Stimulated activated CD8-positive, alpha-beta memory T cell treated with anti-CD3 and anti-CD28 coated beads, Interleukin-15, amount 100 ng/mL, for 4 hours (primary cell): ENCODE measurements around the gene EDC4.
"Not testable (repeated sequence)": the region's sequence is repeated elsewhere in the genome, so short reads cannot be mapped to it uniquely, and the experiment has no call there.

Experiments
- DNase-seq, 2 donors: peaks; one replicate each; pipeline ENCODE4 v3.0.0-alpha.2; 2020; ENCODE audit warnings: low read depth in 2 of 2

Gene EDC4

GRCh38 chr16:67847064-67847861 lies 25.6 kb upstream of the EDC4 start, which contains the start of gene CENPT:
Gene CENPT, minus strand, starts transcription at chr16:67847693. Its CDS starts 13,834 bp downstream, at chr16:67833859.
- DNase-seq: no peak

DNA sequence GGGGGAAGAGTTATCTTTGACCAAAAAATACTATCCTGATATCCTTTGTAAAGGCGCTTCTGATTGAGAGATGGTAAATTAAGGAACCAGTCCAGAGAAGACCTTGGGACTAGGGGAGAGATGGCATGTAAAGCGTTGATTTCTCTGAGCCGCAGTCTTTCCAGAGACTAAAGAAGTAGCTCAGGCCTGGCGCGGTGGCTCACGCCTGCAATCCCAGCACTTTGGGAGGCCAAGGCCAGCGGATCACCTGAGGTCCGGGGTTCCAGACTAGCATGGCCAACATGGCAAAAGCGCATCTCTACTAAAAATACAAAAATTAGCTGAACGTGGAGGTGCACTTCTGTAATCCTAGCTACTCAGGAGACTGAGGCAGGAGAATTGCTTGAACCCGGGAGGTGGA lies 24.7 kb upstream of the EDC4 start:
- no peak for DNase-seq

GRCh38 chr16:67853670-67854069 lies 19.2 kb upstream of the EDC4 start:
- DNase-seq: no peak

DNA sequence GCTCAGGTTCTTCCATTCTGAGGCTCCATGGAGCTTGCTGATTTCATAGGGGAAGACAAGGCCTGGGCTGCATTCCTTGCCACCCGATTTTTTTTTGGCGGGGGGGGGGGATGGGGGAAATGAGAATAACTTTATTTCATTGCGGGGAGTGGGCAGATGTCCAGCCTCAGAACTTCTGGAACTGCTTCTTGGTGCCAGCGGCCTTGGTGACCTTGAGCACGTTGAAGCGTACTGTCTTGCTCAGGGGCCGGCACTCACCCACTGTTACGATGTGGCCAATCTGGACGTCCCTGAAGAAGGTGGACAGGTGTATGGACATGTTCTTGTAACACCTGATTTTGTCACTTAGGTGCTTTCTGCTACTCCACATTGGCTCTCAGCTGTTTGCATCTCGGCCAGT lies 17.1 kb upstream of the EDC4 start:
- DNase-seq: no peak

DNA sequence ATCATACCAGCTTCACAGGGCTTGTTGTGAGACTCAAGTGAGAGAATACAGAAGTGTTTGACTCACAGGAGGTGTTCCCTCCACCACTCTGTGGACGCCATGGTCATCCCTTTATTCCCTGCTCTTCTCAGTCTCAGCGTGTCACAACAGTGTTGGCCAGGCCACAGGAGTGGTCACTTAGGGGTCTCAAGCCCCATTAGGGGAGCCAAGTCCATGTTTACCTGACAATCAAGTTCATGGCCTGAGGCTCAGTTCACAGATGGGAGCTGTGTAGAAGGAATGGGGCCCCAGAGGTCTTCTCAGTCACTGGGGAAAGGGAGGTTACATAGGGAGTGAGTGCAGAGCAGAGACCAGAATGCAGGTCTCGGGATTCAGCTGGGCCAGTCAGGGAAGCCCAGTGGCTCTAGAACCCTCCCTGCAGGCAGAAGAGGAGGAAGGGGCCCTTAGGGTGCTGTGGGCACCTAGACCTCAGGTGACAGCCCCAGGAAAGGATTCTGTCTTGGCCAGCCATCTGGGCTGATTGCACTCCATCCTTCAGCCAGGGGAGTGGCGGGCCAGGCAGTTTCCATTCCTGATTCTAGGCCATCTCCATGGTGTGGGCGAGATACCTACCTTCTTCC lies 15.8 kb upstream of the EDC4 start:
- no peak for DNase-seq

DNA sequence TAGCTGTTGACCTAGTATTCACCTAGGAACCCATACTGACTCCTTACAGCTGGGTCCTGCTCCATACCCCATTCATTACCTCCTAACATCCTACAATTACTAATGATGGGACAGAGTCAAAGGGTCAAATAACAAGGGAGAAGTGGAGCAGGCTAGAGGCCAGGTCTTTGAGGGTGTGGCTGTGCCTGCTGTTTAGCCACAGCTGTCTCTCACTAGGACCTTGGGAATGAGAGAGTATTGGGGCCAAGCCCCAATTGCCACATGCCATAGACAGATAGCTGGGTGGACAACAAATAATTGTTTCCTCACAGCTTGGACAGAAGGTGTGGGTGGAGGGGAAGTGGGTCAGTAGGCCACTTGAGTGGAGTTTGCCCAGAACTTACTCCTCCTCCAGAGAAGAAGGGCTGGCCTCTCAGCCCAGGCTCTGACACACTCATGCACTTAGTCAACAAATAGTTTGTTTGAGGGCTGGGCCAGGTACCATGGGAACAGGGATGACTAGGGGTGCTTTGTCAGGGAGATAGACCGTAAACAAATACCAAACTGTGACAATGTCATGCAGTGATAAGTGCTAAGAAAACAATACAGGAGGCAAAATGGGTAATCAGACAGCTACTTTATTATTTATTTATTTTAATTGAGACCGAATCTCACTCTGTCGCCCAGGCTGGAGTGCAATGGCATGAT lies 15.2 kb upstream of the EDC4 start:
- DNase-seq: peak in 1 of 2 donors; percentile 15

- DNase-seq: no peak
These were observed 14.4 kb upstream of the EDC4 start for GRCh38 chr16:67858500-67858899.

DNA sequence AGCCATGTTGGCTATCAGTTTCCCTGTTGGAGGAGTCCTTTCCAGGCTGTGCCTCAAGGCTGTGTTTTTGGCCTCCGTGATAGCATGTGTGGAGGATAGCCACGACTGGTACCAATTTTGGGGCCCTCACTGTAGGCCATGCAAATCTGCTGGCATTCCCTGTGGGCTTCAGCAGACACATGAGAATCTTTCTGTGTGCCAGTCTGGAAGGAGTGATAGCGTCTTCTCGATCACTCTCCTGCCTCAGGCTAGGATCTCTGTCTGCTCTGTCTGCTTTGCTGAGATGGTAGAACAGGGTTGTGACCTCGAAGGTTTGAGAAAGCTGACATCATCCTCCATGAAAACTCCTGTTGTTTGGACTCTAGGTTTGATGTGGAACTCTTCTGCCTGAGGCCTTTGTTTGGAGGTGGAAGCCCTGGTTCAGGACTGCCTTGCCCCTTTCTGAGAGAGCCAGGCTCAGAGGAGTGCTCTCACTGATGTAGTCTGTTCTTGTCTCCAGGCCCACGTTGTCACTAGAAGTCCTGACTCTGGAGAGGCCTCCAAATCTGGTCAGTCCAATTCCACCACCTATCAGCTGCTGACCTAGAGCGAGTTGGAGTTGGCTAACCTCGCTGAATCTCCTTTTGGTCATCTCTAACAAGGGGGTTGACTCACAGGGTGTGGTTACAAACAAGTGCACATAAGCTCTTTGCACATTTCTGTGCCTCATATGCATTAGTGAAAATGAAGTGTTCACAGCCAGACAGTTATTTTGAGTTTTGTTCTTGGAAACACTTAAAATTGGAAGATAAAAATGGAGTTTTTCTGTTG lies 12.1 kb upstream of the EDC4 start:
- no peak for DNase-seq

DNA sequence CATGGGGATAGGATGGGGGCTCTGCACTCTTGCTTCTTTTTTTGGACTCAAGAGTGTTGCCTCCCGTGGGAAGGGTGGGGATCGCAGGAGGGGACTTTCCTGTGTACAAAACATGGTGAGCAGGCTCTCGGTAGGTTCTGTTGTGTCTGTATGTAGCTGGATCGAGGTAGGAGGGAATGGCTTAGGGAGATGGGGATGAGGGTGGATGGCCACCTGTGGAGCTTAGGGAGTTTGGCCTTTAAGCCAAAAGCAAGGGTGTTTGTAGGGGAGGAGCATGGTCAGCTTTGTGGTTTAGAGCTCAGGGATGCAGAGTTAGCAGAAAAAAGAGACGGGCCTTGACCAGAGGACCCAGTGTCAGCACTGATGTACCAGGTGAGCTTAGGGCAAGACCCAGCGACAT lies 11.0 kb upstream of the EDC4 start:
- no peak for DNase-seq

- no peak for DNase-seq
These were observed 9.9 kb upstream of the EDC4 start for GRCh38 chr16:67862623-67863583.

- DNase-seq: not testable (repeated sequence)
These were observed 8.8 kb upstream of the EDC4 start for GRCh38 chr16:67864044-67864443.

- DNase-seq: no peak
These were observed 8.3 kb upstream of the EDC4 start for GRCh38 chr16:67864594-67864993.

GRCh38 chr16:67865318-67865717 lies 7.5 kb upstream of the EDC4 start:
- no peak for DNase-seq

GRCh38 chr16:67868290-67868689 lies 4.6 kb upstream of the EDC4 start:
- no peak for DNase-seq

DNA sequence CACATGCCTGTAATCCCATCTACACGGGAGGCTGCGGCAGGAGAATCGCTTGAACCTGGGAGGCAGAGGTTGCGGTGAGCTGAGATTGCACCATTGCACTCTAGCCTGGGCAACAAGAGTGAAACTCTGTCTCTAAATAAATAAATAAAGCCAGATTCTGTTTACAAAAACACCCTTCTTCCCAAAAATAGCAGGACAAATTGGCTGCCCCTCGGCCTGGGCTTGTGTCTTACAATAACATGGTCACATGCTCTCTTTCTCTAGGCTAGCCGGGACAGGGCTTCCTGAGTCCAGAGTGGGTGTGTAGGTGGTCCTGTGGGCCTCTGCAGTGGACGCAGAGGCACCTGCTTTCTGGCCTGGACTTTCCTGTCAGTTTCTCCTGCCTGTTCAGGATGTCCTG lies 3.2 kb upstream of the EDC4 start:
- no peak for DNase-seq

- no peak for DNase-seq
These were observed 1.6 kb upstream of the EDC4 start for GRCh38 chr16:67871256-67871655.

DNA sequence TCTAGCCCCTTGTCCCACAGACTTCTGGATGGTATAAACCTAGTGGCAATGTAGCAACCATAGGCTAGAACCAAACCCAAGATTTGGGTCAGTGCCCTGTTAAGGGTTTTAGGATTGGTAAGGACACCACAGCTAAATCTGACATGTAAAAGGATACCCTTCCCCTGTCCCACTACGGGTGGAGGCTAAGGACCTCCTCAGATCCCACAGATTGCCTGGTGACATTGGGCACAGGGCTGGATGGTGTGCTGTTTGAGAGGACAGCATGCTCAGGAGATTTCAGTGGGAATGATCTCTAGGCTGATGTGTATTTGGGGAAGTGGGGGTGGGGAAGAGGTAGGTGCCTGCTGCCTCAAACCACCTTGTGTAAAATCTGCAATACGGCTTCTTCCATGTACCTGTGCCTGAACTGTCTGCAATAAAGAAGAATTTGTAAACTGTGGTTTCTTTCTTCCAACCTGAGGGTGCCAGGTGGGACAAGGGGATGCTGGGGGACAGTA lies 671 bp upstream of the EDC4 start:
- no peak for DNase-seq

DNA sequence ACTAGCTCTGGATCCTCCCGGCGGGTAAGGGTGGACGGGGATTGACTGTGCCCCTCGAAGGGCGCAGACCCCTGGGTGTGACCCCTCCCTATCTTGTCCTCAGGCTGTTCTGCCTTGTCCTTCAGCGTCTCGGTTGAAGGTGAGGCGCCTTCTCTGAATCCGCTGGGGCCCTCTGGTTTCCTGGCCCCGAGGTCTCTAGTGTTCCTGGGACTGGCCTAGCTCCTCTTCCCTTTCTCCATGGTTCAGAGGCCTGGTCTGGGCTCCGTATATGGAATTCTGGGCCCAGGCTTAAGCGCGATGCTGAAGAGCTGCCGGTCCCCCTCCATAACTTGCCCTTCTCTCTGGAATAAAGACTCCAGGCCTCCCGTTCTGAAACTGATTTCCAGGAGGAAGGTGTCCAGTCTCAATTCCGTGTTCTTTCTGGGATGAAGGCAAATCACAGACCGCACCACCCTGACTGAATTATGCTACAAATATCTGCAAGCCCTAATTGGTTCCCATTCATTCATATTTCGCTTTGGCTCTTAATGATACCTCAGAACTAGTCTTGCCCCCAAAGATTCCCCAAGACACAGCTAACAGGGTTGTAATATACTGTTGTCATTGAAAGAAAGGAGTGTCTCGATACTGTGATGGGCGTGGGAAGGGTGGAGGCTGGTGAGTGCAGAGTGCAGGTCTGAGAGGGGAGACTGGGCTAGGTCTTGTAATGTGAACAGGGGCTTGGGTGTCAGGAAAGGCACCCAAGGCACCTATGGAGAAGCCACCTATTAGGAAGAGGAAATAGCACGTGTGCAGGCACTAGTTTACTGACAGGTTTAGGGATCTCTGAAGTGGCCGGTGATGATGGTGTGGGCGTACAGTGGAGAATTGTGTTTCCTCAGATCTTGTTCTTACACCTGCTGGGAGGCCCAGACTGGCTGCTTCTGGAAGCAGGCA lies 851 bp downstream of the EDC4 start:
- DNase-seq: no peak

- DNase-seq: no peak
These were observed 1.5 kb downstream of the EDC4 start for GRCh38 chr16:67874372-67874771.

DNA sequence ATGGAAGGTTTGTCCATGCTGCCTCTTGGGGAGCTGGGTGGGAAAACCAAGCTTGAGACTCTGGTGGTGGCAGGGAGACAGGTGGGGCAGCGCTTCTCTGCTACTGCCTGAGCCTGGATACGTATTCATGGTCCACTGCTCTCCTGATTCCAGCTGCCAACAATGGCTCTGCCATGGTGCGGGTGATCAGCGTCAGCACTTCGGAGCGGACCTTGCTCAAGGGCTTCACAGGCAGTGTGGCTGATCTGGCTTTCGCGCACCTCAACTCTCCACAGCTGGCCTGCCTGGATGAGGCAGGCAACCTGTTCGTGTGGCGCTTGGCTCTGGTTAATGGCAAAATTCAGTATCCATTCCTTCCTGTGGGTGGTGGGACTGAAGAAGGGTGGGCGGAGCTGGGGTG lies 4.2 kb downstream of the EDC4 start:
- no peak for DNase-seq
